SK-N-MC (cell line): Measurements from ENCODE around the gene LMF1.

Experiments used
- EZH2 ChIP-seq: fragments of 200-600 bp; sonication (generic); IDR thresholded peaks from one replicate; pipeline ENCODE4 v1.6.1; 2017; ENCODE audit warnings: antibody characterized with exemption
- POLR2AphosphoS5 ChIP-seq: IDR thresholded peaks from 2 replicates; pipeline ENCODE4 v1.6.1; 2012; ENCODE audit warnings: mild to moderate bottlenecking, low read depth, low read length, borderline replicate concordance

DNA sequence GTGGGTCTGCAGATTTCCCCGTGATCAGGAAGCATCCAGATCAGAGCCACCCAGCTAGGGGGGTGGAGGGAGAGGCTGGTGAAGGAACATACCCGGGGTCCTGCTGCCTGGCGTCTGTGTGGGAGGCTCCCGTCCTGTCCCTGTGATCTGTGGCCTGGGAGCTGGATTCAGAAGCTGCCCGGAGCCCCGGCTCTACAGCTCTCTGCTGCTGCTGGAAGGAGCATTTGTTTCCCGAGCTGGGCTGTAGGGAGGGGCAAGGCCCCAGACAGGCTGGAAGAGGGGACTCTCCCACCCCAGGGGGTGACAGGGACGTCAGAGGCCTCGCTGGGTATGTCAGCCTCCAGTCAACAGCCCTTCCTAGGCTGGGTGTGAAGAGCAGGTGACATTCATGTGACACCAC lies 21.0 kb upstream of the LMF1 start:
- TF ChIP-seq EZH2: no peak
- TF ChIP-seq POLR2AphosphoS5: no peak
